Measurements from ENCODE around the gene SFXN5. TPM values are rescaled to one million over a fixed set of nuclear protein-coding genes. Genes with fewer than 3 reads are reported as not detected.

SFXN5 gene
- total RNA-seq, 1 donor from 2014 or later, result 11.1 TPM

DNA sequence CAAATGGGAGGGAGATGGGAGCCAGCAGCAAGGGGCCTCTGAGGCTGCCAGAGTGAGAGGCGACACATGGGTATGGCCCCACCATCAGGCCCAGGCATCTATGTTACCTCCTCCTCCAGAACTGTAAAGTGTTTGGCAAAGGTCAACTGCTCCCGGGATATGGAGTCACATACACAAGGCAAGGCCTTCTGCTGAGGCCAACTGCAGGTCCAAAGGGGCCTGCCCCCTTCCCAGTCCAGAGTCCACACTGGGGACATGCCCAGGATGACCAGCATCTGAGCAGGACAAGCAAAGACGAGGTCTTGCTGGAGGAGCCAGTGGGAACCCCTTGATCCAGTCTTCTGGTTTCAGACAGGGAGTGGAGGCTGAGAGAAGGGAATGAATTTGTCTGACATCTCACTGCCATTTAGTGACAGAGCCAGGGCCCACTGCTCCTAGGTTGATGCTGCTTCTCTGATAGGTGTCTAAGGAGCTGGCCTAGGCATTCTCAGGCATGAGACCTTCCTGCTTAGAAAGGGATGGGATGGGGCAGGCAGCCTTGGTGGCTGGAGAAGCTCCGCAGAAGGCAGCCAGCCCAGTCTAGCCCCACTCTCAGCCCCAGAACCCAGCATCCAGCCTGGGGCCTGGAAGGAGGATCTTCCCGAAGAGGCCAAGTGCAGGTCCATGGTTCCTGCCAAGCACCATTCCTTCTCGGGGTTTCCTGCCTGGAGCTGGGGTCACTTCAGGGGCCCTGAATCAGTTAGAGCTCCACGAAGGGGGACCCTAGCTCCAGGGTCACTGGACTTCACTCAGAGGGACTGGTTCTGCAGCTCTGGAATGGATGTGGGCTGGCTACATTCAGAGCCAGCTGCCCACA is 127.7 kb downstream of the SFXN5 start:
- no peak for DNase-seq (ENCODE audit: low read depth, low spot score)

DNA sequence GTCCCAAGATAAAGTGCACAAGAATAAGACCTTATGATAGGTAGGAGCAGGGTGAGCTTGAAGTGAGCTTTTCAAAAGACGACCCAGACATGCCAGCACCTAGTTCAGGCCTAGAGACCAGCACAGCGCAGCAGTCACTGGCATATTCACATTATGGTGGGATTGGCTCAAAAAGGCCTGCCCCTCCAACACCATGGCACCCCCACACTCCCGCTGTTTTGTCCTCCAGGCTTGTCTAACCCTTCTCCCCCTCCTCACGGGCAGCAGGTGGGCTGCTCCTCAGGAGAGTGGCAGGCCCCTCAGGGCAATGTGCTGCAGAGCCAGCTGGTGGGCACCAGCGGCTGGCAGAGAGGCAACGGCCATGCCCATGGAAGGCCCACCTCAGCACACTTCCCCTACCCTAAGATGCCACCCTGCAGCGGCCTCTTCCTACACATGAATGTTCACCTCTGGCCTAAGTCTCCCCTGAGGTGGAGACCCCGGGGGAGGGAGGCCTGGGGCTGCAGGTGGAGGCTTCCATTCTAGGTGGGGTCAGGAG is 128.6 kb downstream of the SFXN5 start:
- DNase-seq (ENCODE audit: low read depth, low spot score), result no peak

DNA sequence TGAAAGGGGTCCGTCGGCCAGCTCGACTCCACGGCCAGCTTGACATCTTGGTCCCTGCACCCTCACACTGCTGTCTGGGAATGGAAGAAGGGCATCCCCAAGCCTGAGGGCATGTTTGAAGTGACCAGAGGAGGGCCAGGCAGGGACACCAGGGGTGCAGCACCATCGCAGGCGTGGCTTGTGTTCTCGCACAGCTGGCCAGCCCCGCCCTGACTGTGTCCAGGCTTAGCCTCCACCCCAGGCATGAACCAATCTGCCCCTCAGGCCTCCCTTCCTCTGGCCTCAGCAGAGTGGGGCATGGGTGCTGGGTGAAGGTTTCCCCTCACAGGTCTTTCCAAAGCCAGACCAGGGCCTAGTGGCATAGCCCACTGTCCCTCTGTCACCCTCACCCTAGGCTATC is 129.2 kb downstream of the SFXN5 start:
- DNase-seq (ENCODE audit: low read depth, low spot score), result no peak

DNA sequence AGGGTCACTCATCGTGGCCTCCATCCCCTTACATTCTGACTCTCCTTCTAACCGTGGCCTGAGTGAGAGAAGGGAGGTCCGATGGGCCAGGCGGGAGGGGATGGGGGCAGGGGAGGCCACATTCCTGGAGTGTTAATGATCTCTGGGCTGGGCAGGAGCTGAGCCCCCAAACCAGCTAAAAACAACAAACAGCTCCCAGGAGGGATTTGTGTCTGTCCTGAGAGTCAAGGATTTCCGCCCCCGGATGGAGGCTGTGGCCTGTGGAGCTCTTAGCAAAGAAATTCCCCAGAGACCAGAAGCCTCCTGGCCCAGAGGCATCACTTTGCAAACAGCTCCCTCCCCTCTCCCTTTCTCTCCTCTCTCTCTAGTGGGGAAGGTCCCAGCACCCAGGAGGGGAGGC is 130.7 kb downstream of the SFXN5 start:
- DNase-seq (ENCODE audit: low read depth, low spot score), result no peak

DNA sequence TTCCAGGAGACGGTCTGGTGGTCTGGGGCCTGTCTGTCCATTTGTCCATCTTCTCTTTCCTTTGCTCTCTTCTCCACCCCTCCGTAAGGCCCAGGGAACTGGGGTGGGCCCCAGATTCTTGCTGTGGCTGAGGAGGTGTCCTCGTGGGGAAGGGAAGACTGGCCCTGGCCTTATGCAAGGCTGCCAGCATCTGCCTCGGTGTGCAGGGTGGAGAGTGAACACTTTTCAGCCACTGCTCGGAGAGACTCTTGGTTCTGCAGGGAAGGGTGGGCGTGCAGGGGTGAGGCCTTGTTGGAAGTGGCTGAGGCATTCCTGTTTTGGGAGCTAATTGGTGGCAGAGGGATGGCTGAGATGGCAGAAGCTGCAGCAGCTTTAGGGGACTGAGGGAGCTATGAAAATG is 131.2 kb downstream of the SFXN5 start:
- DNase-seq (ENCODE audit: low read depth, low spot score), result no peak

DNA sequence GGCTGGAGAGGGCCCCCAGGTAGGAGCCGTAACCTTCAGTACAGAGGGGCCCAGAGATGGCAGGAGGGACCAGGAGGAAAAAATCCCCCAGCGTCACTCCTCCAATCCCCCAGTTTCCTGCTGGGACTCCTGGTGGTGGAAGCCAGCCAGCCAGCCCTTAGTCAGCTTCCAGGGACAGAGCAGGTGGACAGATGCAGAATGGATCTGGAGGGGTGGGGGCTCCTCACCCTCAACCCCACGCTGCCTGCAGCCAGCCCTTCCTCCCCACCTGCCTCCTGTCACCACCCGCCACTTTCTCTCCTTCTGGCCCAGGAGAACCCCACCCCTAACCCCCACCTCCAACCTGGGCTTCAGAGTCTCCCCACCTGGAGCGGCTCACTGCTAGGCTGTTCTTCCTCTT is 133.1 kb downstream of the SFXN5 start:
- no peak for DNase-seq (ENCODE audit: low read depth, low spot score)

DNA sequence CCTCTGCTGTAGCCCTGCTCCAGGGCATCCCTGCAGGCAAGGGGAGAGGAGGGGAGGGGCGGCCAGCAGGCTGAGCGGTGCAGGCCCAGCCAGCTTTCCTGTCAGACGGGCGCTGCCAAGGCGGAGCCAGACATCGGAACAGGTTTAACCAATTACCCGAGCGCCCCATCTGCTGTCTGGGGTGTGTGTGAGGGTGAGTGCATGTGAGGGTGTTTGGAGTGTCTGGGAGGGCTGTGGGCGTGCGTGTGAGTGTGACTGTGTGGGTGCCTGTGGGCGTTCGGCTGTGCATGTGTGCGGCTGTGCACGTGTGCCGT is 134.2 kb downstream of the SFXN5 start:
- no peak for DNase-seq (ENCODE audit: low read depth, low spot score)

DNA sequence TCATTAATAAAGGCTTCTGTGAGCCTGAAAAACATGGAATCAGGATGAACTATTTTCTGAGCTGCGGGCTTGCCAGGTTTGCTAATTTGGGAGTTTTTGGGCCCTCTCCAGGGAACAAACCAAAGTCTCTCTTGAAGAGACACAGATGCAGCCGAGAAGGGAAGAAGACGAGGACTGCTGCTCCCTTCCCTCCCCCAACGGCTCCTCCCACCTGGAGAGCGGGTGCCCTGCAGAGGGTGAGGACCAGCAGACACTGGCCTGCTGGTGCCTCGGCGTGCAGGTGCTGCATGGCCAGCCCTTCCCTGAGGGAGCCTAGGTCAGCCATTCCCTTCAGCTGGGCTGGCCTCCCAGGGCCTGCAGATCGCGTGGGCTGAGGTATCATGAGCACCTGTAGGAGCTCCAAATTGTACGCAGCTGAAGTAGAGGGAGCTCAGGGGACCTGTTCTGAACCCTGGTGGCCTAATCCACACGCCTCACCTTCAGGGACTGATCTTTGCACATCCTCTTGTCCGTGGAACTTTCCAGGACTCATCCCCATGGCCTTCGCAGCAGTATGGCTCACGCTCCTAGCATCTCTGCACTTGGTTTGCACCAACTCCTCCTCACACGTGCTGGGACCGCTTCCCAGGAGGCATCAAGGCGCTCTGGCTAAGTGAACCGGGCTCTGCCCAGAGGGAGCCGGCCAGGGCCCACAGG is 134.7 kb downstream of the SFXN5 start:
- no peak for DNase-seq (ENCODE audit: low read depth, low spot score)

DNA sequence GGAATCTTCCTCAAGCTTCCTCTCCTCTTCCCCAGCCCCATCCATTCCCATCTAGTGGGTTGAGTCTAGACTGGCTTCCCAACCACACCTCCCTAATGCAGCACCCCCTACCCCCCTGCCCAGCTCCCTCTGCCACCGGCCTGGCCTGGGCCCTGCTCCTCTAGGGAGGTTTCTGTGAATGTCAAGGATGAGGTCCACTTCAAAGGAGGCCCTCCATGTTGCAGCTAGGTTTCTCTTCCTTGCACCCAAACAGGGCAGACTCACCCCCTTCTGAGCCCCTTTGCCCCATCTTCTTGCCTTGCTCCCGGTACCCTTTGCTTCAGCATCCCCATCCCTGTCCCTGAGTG is 135.9 kb downstream of the SFXN5 start:
- DNase-seq (ENCODE audit: low read depth, low spot score), result no peak

DNA sequence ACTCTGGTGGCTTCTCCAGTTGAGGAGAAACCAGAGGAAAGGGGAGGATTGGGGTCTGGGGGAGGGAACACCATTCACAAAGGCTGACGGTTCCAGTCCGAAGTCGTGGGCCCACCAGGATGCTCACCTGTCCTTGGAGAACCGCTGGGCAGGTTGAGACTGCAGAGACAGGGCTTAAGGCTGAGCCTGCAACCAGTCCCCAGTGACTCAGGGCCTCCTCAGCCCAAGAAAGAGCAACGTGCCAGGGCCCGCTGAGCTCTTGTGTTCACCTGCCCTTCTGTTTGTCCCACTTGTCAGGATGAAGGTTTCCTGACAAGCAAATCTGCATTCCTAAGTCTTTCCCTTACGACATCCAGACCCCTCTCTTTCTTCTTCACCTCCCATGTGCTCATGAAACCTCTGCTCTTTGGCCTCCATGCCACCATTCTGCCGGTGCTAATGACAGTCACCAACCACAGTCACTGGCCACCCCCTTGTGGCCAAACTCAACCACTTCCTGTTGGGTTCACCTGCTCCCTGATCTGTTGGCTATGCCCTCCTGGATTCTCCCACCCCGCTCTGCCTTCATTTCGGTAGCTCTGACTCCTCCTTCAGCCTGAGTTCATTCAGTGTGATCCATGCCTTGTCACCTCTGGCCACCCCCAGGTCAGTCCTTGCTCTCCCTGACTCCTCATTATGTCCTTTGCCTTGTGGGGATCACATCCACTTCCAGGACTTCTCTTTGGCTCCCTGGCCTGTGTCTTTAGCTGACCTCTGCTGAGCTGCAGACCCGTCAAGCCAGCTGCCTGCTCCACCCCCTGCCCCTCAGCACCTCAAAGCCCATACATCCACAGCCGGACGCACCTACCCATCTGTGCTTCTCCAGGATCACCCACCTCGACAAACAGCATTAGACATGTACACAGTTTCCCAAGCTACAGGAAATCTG is 136.6 kb downstream of the SFXN5 start:
- no peak for DNase-seq (ENCODE audit: low read depth, low spot score)

DNA sequence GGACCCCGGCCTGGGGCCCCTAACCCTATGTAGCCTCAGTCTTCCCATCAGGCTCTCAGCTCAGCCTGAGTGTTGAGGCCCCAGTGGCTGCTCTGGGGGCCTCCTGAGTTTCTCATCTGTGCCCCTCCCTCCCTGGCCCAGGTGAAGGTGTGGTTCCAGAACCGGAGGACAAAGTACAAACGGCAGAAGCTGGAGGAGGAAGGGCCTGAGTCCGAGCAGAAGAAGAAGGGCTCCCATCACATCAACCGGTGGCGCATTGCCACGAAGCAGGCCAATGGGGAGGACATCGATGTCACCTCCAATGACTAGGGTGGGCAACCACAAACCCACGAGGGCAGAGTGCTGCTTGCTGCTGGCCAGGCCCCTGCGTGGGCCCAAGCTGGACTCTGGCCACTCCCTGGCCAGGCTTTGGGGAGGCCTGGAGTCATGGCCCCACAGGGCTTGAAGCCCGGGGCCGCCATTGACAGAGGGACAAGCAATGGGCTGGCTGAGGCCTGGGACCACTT is 137.8 kb downstream of the SFXN5 start:
- DNase-seq (ENCODE audit: low read depth, low spot score), result no peak

DNA sequence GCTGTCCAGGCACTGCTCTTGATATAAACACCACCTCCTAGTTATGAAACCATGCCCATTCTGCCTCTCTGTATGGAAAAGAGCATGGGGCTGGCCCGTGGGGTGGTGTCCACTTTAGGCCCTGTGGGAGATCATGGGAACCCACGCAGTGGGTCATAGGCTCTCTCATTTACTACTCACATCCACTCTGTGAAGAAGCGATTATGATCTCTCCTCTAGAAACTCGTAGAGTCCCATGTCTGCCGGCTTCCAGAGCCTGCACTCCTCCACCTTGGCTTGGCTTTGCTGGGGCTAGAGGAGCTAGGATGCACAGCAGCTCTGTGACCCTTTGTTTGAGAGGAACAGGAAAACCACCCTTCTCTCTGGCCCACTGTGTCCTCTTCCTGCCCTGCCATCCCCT is 138.3 kb downstream of the SFXN5 start:
- no peak for DNase-seq (ENCODE audit: low read depth, low spot score)

DNA sequence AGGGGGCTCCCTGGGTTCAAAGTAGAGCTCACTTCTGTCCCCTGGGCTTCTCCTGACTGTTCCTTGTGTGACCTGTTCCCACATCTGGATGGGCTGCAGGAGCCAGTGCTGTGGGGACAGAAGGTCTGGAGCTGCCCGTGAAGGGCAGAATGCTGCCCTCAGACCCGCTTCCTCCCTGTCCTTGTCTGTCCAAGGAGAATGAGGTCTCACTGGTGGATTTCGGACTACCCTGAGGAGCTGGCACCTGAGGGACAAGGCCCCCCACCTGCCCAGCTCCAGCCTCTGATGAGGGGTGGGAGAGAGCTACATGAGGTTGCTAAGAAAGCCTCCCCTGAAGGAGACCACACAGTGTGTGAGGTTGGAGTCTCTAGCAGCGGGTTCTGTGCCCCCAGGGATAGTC is 138.7 kb downstream of the SFXN5 start:
- no peak for DNase-seq (ENCODE audit: low read depth, low spot score)

DNA sequence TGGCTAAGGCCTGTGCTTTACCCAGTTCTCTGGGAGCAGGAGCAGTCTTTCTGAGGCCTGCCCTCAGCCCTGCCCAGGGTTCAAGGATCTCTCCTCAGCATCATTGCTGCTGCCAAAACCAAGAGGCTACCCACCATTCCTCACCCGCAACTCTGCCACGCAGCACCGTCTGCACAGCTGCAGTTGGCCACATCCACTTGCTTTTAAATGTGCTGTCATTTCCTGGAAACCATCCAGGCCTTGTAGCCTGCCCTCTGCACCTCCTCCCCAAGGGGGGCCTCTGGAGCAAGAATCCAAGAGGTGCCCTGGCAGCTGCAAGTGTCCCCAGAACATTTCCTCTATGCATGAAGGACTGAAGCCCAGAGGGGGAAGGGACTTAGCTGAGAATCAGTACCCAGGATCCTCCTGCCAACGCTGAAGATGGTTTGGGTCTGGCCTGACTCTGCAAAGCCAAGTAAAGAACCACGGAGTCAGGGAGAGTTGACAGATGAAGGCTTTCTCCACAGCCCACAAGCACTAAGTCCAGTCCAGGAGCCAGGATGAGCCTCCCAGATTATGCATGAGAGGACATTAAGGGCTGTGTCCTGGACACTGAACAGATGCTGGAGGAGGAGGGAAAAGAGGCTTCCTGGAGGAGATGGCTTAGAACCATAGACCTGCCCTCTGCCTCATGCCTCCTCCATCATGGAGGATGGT is 139.3 kb downstream of the SFXN5 start:
- no peak for DNase-seq (ENCODE audit: low read depth, low spot score)

DNA sequence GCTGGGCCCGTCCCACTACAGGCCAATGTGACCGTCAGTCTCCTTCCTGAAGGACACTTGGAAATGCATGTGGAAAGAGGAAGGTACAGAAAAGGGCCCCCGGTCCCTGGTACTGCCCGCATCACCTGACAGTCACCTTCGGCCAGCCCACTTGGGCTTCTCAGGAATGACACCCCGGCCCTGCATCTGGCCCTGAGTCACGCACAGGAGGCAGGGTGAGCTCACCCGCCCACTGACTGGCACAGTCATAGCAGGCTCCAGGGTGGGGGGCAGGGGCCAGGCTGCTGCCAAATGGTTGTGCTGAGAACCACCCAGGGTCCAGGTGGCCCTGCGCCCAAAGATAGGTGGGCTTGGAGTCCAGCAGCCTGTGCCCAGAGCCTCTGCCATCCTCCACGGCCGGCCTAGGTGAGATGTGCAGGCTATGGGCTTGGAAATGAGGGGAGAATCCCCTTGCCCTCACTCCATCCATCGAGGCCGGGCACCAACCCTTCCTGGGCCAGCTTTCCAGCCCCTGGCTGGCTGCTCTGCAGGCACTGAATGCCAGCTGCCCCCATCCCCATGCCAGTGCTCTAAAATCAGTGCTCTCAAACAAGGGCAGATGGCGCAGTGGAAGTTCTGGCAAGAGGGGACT is 140.1 kb downstream of the SFXN5 start:
- no peak for DNase-seq (ENCODE audit: low read depth, low spot score)

DNA sequence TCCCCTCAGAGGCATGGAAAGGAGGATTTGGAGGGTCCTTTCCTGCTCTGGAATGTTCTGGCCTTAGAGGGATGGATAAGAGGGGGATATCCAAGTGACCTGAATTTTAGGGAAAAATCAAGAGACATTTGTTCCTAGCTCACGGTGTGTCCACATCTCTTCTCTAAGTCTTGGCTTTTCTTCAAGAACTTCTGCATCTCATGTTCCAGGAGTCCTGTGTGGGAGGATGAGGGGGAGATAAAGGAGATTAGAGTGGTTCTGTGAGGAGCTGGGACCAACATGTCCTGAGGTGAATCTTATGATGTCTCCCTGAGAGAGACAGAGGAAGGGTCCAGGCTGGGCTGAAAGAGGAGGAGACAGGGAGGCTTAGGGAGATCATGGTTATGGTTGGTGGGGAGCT is 142.5 kb downstream of the SFXN5 start:
- no peak for DNase-seq (ENCODE audit: low read depth, low spot score)

DNA sequence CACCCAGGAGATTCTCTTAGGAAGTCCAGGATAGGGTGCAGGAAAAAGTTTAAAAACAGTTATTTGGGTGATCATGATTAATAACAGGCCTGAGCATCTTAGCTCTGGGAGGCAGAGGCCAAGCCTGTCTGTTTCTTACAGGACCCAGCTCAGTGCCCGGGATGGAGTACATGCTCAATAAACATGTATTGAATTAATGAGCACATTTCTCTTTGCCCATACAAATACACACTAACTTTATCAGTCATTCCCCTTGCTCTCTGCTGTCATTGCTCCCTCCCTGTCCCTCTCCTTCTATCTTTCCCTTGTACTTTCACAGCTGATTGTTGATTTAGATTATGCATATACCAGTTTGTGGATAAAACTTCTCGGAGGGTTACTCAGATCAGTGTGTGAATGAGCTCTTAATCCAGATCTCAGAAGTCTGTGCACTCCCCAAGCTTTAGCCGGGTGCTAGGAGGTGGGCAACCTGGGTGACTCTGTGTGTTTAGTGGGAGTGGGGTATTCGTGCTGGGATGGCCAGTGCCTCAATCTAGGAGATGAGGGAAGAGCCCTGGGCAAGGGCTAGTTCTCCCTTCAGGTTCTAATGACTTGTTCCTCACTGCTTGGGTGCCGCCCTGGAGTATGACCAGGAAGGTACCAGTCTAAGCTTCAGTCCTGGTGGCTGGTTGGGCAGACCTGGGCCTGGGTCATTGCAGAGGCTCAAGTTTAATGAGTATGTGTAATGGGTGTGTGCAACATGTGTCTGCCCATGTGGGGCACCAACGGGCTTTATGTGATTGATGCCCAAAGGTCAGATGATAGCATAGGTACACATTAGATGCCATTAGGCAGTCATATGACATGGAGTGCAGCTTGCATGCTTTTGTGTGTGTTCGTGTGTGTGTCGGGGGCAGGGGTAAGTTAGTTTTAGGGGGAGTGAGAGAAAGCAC is 143.6 kb downstream of the SFXN5 start:
- no peak for DNase-seq (ENCODE audit: low read depth, low spot score)

DNA sequence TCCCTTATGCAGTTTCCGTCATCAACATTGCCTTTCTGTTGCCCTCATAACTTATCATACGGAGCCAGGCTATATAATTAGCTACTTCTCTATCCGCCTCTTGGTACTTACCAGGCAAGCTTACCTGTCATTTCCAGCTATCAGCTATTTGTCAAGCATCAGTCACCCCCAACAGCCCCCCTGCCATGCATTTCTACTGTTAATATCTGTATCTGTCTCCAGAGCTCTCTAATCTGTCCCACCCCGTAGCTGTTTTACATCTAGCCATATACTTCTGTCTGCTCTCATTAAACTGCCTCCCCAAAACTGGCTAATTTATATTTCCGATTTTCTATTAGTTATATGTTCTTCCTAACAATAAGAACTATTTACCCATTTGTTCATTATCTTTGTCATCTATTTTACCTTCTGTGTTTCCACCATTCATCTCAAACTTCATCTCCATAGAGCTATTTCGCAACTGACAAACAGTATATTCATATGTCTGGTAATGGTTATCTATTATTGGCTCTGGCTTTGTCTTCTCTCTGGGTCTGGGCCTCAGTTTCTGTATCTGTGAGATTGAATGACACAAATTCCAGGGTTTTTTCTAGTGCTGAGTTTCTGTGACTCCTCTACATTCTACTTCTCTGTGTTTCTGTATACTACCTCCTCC is 144.6 kb downstream of the SFXN5 start:
- DNase-seq (ENCODE audit: low read depth, low spot score), result no peak

DNA sequence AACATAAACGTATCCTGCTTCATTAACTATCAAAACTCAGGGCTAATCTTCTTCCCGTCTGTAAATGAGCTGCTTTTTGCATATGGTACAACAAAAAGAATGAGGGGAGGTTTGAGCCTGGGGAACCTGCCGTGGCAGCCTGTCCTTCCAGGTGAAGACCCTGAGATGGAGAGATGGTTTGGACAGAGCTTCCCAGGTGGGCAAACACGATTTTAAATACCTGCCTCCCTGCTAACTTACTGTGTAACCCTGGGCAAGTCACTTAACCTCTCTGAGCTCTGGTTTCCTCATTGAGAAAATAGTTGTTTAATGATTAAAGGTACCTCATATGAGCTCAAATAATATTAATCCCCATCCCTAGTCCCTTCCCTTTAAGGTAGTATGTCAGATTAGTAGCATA is 145.1 kb downstream of the SFXN5 start:
- no peak for DNase-seq (ENCODE audit: low read depth, low spot score)

All from pulmonary artery endothelial cell (primary cell).